T-cell (primary cell): Measurements from ENCODE around the gene ACTR2. TPM values are rescaled to one million over a fixed set of nuclear protein-coding genes. Genes with fewer than 3 reads are reported as not detected.
"Not testable (repeated sequence)": the region's sequence is repeated elsewhere in the genome, so short reads cannot be mapped to it uniquely, and the experiment has no call there.

Experiments used
- ATAC-seq, 4 experiments: fragments of 200-7000 bp in 3 of 4; fragments of 150-1000 bp in 1 of 4; cut with Tn5 transposase; replicated peaks in 1 of 4; 1 replicate in 3 of 4; 2 replicates in 1 of 4; pipeline ENCODE4 v1.10.0; 2021; ENCODE audit warnings: moderate library complexity in 3 of 4, mild to moderate bottlenecking in 2 of 4, moderate number of reproducible peaks in 1 of 4
- CTCF ChIA-PET, 2 donors: fragments of 300-600 bp; sonication (Branson Sonifier 250); formaldehyde crosslinking; loops; one replicate each; lab custom pipeline; 2022; ENCODE audit warnings: antibody characterized with exemption in 2 of 2; lab: Charles Lee
- POLR2A ChIA-PET, 2 donors: fragments of 300-600 bp; sonication (Branson Sonifier 250); formaldehyde crosslinking; loops; one replicate each; lab custom pipeline; 2022; ENCODE audit warnings: antibody characterized with exemption in 2 of 2; lab: Charles Lee
- DNase-seq, 35 experiments: peaks; one replicate each; pipeline versions ENCODE4 v3.0.0 to v3.0.0-alpha.2; 2013 to 2023
- H3K27ac ChIP-seq: one replicate; pipeline ENCODE4 v1.5.1; 2013; ENCODE audit warnings: low read length
- H3K27me3 ChIP-seq, 2 experiments: replicated peaks in 1 of 2; 1 replicate in 1 of 2; 2 replicates in 1 of 2; pipeline versions ENCODE4 v1.6.1 to v1.7.0; 2013; ENCODE audit warnings: low read length in 1 of 2, mixed read lengths in 1 of 2; ENCODE audit not compliant: control insufficient read depth in 2 of 2, insufficient read depth in 2 of 2; ENCODE audit errors: extremely low read depth in 1 of 2
- H3K36me3 ChIP-seq, 2 donors: 1 replicate in 1 of 2; 2 replicates in 1 of 2; pipeline versions ENCODE4 v1.6.1 to v1.7.0; 2013; ENCODE audit warnings: low read length in 1 of 2; ENCODE audit not compliant: control insufficient read depth in 2 of 2, insufficient read depth in 1 of 2; ENCODE audit errors: extremely low read depth in 1 of 2
- H3K4me1 ChIP-seq, 2 experiments: 1 replicate in 1 of 2; 2 replicates in 1 of 2; pipeline versions ENCODE4 v1.6.1 to v1.7.0; 2013; ENCODE audit warnings: low read length in 2 of 2, mixed read lengths in 1 of 2; ENCODE audit not compliant: insufficient read depth in 2 of 2, control insufficient read depth in 1 of 2; ENCODE audit errors: extremely low read depth in 1 of 2
- H3K4me3 ChIP-seq, 2 donors: 1 replicate in 1 of 2; 2 replicates in 1 of 2; pipeline versions ENCODE4 v1.5.1 to v1.7.0; 2013; ENCODE audit warnings: mild to moderate bottlenecking in 2 of 2, low read length in 1 of 2, moderate library complexity in 1 of 2; ENCODE audit not compliant: control insufficient read depth in 1 of 2; ENCODE audit errors: extremely low read depth in 1 of 2
- H3K9me3 ChIP-seq: 2 replicates; pipeline ENCODE4 v1.7.0; 2013
- H3K27ac Mint-ChIP-seq, 2 donors: one replicate each; pipeline ENCODE4 v1.8.0; 2020 to 2021; ENCODE audit warnings: mild to moderate bottlenecking in 2 of 2, mixed read lengths in 2 of 2
- H3K27me3 Mint-ChIP-seq, 2 donors: one replicate each; pipeline ENCODE4 v1.8.0; 2021 to 2022; ENCODE audit warnings: mixed read lengths in 2 of 2
- H3K36me3 Mint-ChIP-seq: one replicate; pipeline ENCODE4 v1.8.0; 2021; ENCODE audit warnings: mixed read lengths
- H3K4me1 Mint-ChIP-seq, 3 donors: one replicate each; pipeline ENCODE4 v1.8.0; 2020 to 2022; ENCODE audit warnings: mixed read lengths in 3 of 3, mild to moderate bottlenecking in 1 of 3
- H3K4me3 Mint-ChIP-seq, 3 donors: one replicate each; pipeline ENCODE4 v1.8.0; 2020 to 2022; ENCODE audit warnings: mild to moderate bottlenecking in 3 of 3, mixed read lengths in 3 of 3, moderate library complexity in 3 of 3
- H3K9me3 Mint-ChIP-seq, 3 donors: one replicate each; pipeline ENCODE4 v1.8.0; 2020 to 2022; ENCODE audit warnings: mixed read lengths in 3 of 3
- WGBS: methylation state at CpG from one replicate; pipeline ENCODE4 v1.1.5; 2013; ENCODE audit warnings: missing lambda C conversion rate; ENCODE audit not compliant: insufficient coverage; 5-methylcytosine and 5-hydroxymethylcytosine counted together
- total RNA-seq, 35 experiments: library from RNA in 6 of 35; stranded (reverse) in 6 of 35; fragments of 120-200 nt in 1 of 35; gene quantifications; one replicate each; pipeline versions ENCODE4 v1.2.1 to v1.2.4 and lab custom pipeline; 2013 to 2026

ACTR2 gene
- total RNA-seq, 5 donors from 2014 or later (not counting 1 experiment from before 2014, with no cell fraction given): 234 to 267 (median 246) TPM

DNA sequence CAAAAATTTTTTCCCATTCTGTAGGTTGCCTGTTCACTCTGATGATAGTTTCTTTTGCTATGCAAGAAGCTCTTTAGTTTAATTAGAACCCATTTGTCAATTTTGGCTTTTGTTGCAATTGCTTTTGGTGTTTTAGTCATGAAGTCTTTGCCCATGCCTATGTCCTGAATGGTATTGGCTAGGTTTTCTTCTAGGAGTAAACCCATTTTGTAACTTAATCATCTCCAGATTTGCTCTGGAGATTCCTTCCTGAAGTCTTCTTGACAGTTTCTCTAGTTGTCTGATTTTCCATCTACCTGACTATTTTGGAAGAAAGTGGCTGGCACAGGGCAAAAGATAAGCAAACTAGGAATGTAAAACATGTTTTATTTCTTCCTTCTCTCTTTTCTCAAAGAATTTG, 30.2 kb downstream of the ACTR2 start:
- Mint-ChIP-seq H3K4me1 (peaks cover 15 to 36% (median 31%) of the 10 kb centered on the region in 3 donors), H3K27ac (peak overlapping the region; percentile 16 to 23), H3K36me3 (peaks cover 27% of the 10 kb centered on the region)
- H3K4me3 ChIP-seq, ATAC-seq, H3K4me1 ChIP-seq, H3K27ac ChIP-seq, H3K27me3 Mint-ChIP-seq, POLR2A ChIA-PET, CTCF ChIA-PET, H3K9me3 ChIP-seq, H3K4me3 Mint-ChIP-seq, DNase-seq, H3K9me3 Mint-ChIP-seq, H3K27me3 ChIP-seq: not testable (repeated sequence)
- peaks cover 1 to 64% of the 10 kb centered on the region in 2 donors for H3K36me3 ChIP-seq

GRCh38 chr2:65261676-65262075, 34.0 kb downstream of the ACTR2 start:
- H3K36me3 Mint-ChIP-seq: peaks cover 36% of the 10 kb centered on the region
- DNase-seq (no peak), ATAC-seq (no peak)
- Histone ChIP-seq H3K27me3 (no peaks in the 10 kb centered on the region), H3K4me3 (no peak overlapping the region), H3K27ac (no peak overlapping the region), H3K36me3 (peaks cover 8 to 60% of the 10 kb centered on the region in 2 donors), H3K4me1 (no peaks in the 10 kb centered on the region), H3K9me3 (no peaks in the 10 kb centered on the region)
- H3K27me3 Mint-ChIP-seq: no peaks in the 10 kb centered on the region
- peaks cover 24 to 33% (median 29%) of the 10 kb centered on the region in 3 donors for H3K4me1 Mint-ChIP-seq
- no CpG with 5 or more reads among the region's 3 CpGs for WGBS
- no peaks in the 10 kb centered on the region for H3K9me3 Mint-ChIP-seq
- H3K4me3 Mint-ChIP-seq: no peak overlapping the region
- H3K27ac Mint-ChIP-seq: no peak overlapping the region
- CTCF ChIA-PET: interaction anchor here in 1 of 2 donors (0.6 kb wide), 1 partner anchor 681 kb away, joined by 3 read pairs; no protein-coding TSS in a partner anchor
- POLR2A ChIA-PET: no interaction called here

DNA sequence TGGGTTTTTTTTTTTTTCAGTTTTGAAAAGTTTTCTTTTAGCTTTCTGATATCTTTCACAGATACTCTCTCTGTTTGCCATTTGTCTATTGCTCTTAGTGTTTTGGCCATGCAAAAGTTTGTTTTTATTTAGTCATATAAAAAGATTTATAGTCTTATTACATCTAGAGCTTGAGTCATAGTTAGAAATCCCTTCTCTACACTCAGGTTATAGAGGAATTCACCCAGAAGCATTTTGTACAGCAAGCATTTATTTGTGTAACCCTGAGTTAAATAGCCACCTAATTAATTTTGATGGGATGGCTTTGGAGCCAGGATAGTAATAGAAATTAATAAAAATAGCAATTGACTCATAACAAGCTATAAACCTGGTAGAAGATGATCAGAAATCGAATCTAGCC, 35.6 kb downstream of the ACTR2 start:
- ChIA-PET CTCF (interaction anchor here (0.6 to 1.5 kb wide), 5 partner anchors 31 to 297 kb away, joined by 3 to 4 read pairs (median 4); no protein-coding TSS in a partner anchor), POLR2A (interaction anchor here in 1 of 2 donors (0.6 kb wide), 1 partner anchor 26 kb away, joined by 4 read pairs; no protein-coding TSS in a partner anchor)
- H3K27ac Mint-ChIP-seq: no peak overlapping the region
- Histone ChIP-seq H3K9me3 (no peaks in the 10 kb centered on the region), H3K36me3 (peaks cover 12 to 72% of the 10 kb centered on the region in 2 donors), H3K27ac (no peak overlapping the region), H3K4me3 (no peak overlapping the region), H3K27me3 (no peaks in the 10 kb centered on the region), H3K4me1 (no peaks in the 10 kb centered on the region)
- H3K4me1 Mint-ChIP-seq: peaks cover 14 to 22% (median 17%) of the 10 kb centered on the region in 3 donors
- DNase-seq: no peak
- no peak for ATAC-seq
- WGBS: no CpG with 5 or more reads among the region's 1 CpG
- no peaks in the 10 kb centered on the region for H3K27me3 Mint-ChIP-seq
- no peak overlapping the region for H3K4me3 Mint-ChIP-seq
- H3K9me3 Mint-ChIP-seq: no peaks in the 10 kb centered on the region
- peaks cover 41% of the 10 kb centered on the region for H3K36me3 Mint-ChIP-seq

GRCh38 chr2:65263986-65264385, 36.4 kb downstream of the ACTR2 start:
- no peaks in the 10 kb centered on the region for H3K27me3 ChIP-seq
- no peaks in the 10 kb centered on the region for H3K27me3 Mint-ChIP-seq
- H3K27ac ChIP-seq: no peak overlapping the region
- no peaks in the 10 kb centered on the region for H3K9me3 Mint-ChIP-seq
- H3K4me3 ChIP-seq: no peak overlapping the region
- H3K4me1 Mint-ChIP-seq: peaks cover 10 to 18% (median 15%) of the 10 kb centered on the region in 3 donors
- no peak overlapping the region for H3K27ac Mint-ChIP-seq
- H3K4me3 Mint-ChIP-seq: no peak overlapping the region
- H3K9me3 ChIP-seq: no peaks in the 10 kb centered on the region
- peaks cover 43% of the 10 kb centered on the region for H3K36me3 Mint-ChIP-seq
- CTCF ChIA-PET: interaction anchor here in 1 of 2 donors (1.5 kb wide), 1 partner anchor 30 kb away, joined by 3 read pairs; no protein-coding TSS in a partner anchor
- DNase-seq (no peak), ATAC-seq (no peak)
- no peaks in the 10 kb centered on the region for H3K4me1 ChIP-seq
- WGBS: 98% methylated on average over 7 of the region's 7 CpGs
- POLR2A ChIA-PET: no interaction called here
- H3K36me3 ChIP-seq: peaks cover 12 to 72% of the 10 kb centered on the region in 2 donors

DNA sequence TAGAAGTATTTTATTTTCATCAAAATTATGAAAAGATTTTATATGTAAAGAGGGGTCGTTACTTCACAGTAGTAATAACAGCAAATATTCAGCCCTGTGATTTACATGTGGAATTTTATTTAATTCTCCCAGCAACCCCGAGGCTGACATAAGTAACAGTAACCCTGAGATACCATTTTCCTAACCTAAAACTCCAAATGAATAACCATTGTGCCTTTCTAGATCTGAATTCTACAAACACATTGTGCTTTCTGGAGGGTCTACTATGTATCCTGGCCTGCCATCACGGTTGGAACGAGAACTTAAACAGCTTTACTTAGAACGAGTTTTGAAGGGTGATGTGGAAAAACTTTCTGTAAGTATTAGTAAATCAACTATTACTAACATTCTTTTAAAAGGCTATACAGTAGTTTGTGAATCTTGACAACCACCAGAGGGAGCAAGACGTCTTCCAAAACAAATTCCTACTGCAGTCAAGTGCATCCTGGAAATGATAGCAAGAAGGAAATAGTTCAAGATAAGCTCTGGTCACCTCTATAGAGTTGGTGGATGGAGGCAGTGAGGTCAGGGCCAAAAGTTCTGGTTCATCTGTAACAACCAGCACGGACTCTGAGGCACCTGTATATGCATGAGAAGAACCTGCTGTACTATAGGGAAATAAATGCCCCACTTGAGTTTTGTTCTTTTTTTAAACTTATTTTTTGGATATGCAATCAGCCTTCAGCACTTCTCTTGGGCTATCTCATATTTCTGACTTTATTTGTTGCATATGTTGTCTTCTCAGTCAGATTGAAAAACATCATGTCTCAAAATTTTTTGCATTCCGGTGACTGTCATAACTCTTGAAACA, 37.4 kb downstream of the ACTR2 start:
- 100% methylated on average over 1 of the region's 8 CpGs for WGBS
- Histone ChIP-seq H3K4me1 (no peaks in the 10 kb centered on the region), H3K27ac (no peak overlapping the region), H3K4me3 (no peak overlapping the region), H3K36me3 (peaks cover 12 to 71% of the 10 kb centered on the region in 2 donors), H3K9me3 (no peaks in the 10 kb centered on the region), H3K27me3 (no peaks in the 10 kb centered on the region)
- Mint-ChIP-seq H3K4me3 (no peak overlapping the region), H3K27ac (no peak overlapping the region), H3K9me3 (no peaks in the 10 kb centered on the region), H3K27me3 (no peaks in the 10 kb centered on the region), H3K4me1 (peaks cover 8 to 18% (median 15%) of the 10 kb centered on the region in 3 donors), H3K36me3 (peaks cover 45% of the 10 kb centered on the region)
- ATAC-seq: no peak
- POLR2A ChIA-PET: interaction anchor here (0.6 kb wide), 2 partner anchors 16 to 38 kb away, joined by 3 to 8 read pairs; partner anchors contain the start of gene ACTR2 (in 1 of the 2)
- peak in 6 of 35 experiments; percentile 5 to 64 (median 10) for DNase-seq
- CTCF ChIA-PET: interaction anchor here (0.6 to 1.1 kb wide), 4 partner anchors 10 to 1607 kb away, joined by 3 to 5 read pairs (median 3); partner anchors contain the start of gene SPRED2 (in 1 of the 2)

DNA sequence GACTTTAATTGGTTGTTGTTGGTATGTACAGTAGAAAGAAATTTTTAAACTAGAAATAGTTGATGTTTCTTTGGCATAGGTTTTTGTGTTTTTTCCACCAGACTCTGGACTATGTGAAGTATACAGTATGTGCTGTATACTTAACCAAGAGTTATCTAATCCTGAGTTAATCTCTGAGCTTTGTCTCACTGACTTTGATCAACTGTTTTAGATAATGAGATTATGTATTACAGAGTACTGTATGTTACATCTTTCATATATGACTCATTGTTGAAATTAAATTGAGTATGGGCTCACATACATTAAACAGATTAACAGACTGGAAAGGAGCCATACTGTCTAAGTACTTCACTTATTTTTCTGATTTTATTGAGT, 38.0 kb downstream of the ACTR2 start:
- Mint-ChIP-seq H3K9me3 (no peaks in the 10 kb centered on the region), H3K36me3 (peaks cover 45% of the 10 kb centered on the region), H3K27me3 (no peaks in the 10 kb centered on the region), H3K4me3 (no peak overlapping the region), H3K27ac (no peak overlapping the region), H3K4me1 (peaks cover 8 to 18% (median 15%) of the 10 kb centered on the region in 3 donors)
- no peak for DNase-seq
- ChIA-PET POLR2A (interaction anchor here in 1 of 2 donors (0.6 kb wide), 1 partner anchor 17 kb away, joined by 3 read pairs; no protein-coding TSS in a partner anchor), CTCF (interaction anchor here (0.6 to 1.1 kb wide), 4 partner anchors 10 to 1608 kb away, joined by 3 to 5 read pairs (median 3); no protein-coding TSS in a partner anchor)
- peaks cover 12 to 71% of the 10 kb centered on the region in 2 donors for H3K36me3 ChIP-seq
- H3K27me3 ChIP-seq: no peaks in the 10 kb centered on the region
- no peaks in the 10 kb centered on the region for H3K9me3 ChIP-seq
- H3K4me1 ChIP-seq: no peaks in the 10 kb centered on the region
- ATAC-seq: no peak
- no peak overlapping the region for H3K27ac ChIP-seq
- H3K4me3 ChIP-seq: no peak overlapping the region
